Right ventricle myocardium inferior (tissue), 1 donor: ENCODE data around the gene SPRR2F. TPM values are rescaled to one million over a fixed set of nuclear protein-coding genes. Genes with fewer than 3 reads are reported as not detected.
"Not testable (repeated sequence)": the region's sequence is repeated elsewhere in the genome, so short reads cannot be mapped to it uniquely, and the experiment has no call there.

ENCODE experiments used
- ATAC-seq: fragments of 200-7000 bp; cut with Tn5 transposase; one replicate; pipeline ENCODE4 v1.9.1; 2020; ENCODE audit warnings: mild to moderate bottlenecking, moderate library complexity
- DNase-seq: peaks from one replicate; pipeline ENCODE4 v3.0.0; 2021; ENCODE audit errors: missing footprints
- intact Hi-C: fragments of 100-400 bp; cut with DNase I; formaldehyde crosslinking; loops from one replicate; pipeline ENCODE4 v1.11.0; 2022
- long read RNA-seq: library from polyadenylated mRNA; unstranded; transcript quantifications from one replicate; pipeline ENCODE4 v2.0.0, GENCODE V29; 2021
- total RNA-seq: library from RNA; stranded (reverse); fragmentation: NEBNext Ultra II Directional; extraction: Animal tissue kit (Norgen Biotek cat#: 25700); gene quantifications from one replicate; pipeline ENCODE4 v1.2.1, GENCODE V29; 2021
- donor health status: DM: no; HTN: yes; CAD: no; lungs with severe emphysema.

SPRR2F gene
- total RNA-seq: not detected
- long read RNA-seq: 0 reads

GRCh38 chr1:153113416-153113815 is at the start of gene SPRR2F:
Gene SPRR2F, minus strand, starts transcription at chr1:153113516. Its CDS starts 783 bp downstream, at chr1:153112733.
- intact Hi-C loops: no loop called here
- ATAC-seq (no peak), DNase-seq (no peak)

GRCh38 chr1:153155541-153155940 is 42.2 kb upstream of the SPRR2F start:
- intact Hi-C loops: no loop called here
- DNase-seq (no peak), ATAC-seq (no peak)

- intact Hi-C loops: no loop called here
- ATAC-seq: no peak
- no peak for DNase-seq
These were observed 39.2 kb upstream of the SPRR2F start for GRCh38 chr1:153152481-153152880.

GRCh38 chr1:153150846-153151245 is 37.5 kb upstream of the SPRR2F start, which contains the start of gene SPRR2G:
Gene SPRR2G, minus strand, starts transcription at chr1:153150890. Its CDS starts 780 bp downstream, at chr1:153150110.
- no peak for DNase-seq
- ATAC-seq: no peak
- intact Hi-C loops: no loop called here

GRCh38 chr1:153141377-153141776 is 28.1 kb upstream of the SPRR2F start:
- DNase-seq (no peak), ATAC-seq (no peak)
- intact Hi-C loops: no loop called here

GRCh38 chr1:153140484-153140883 is 27.2 kb upstream of the SPRR2F start:
- DNase-seq: peak; percentile 40
- no peak for ATAC-seq
- intact Hi-C loops: no loop called here

GRCh38 chr1:153133743-153134142 is 20.4 kb upstream of the SPRR2F start:
- ATAC-seq: no peak
- no peak for DNase-seq
- intact Hi-C loops: no loop called here

- ATAC-seq (no peak), DNase-seq (no peak)
- intact Hi-C loops: no loop called here
These were observed 20.0 kb upstream of the SPRR2F start for GRCh38 chr1:153133267-153133666.

GRCh38 chr1:153128688-153129087 is 15.4 kb upstream of the SPRR2F start:
- ATAC-seq, DNase-seq, intact Hi-C loops: not testable (repeated sequence)

- DNase-seq: no peak
- intact Hi-C loops: no loop called here
These were observed 14.0 kb upstream of the SPRR2F start for GRCh38 chr1:153127296-153127695.

GRCh38 chr1:153125536-153125935 is 12.2 kb upstream of the SPRR2F start:
- DNase-seq (no peak), ATAC-seq (no peak)
- intact Hi-C loops: no loop called here

More at GRCh38 chr1:153127296-153127695, 14.0 kb upstream of the SPRR2F start:
- ATAC-seq: no peak

- ATAC-seq, intact Hi-C loops, DNase-seq: not testable (repeated sequence)
These were observed 10.5 kb upstream of the SPRR2F start for GRCh38 chr1:153123793-153124192.

- ATAC-seq (no peak), DNase-seq (no peak)
- intact Hi-C loops: no loop called here
These were observed 9.6 kb upstream of the SPRR2F start for GRCh38 chr1:153122831-153123421.

GRCh38 chr1:153120945-153121344 is 7.6 kb upstream of the SPRR2F start:
- intact Hi-C loops: no loop called here
- ATAC-seq (no peak), DNase-seq (no peak)

- no peak for DNase-seq
These were observed 6.2 kb upstream of the SPRR2F start for GRCh38 chr1:153119491-153119971.

GRCh38 chr1:153115264-153115663 is 1.9 kb upstream of the SPRR2F start:
- DNase-seq, ATAC-seq, intact Hi-C loops: not testable (repeated sequence)

More at GRCh38 chr1:153119491-153119971, 6.2 kb upstream of the SPRR2F start:
- intact Hi-C loops: no loop called here
- ATAC-seq: no peak

- ATAC-seq, intact Hi-C loops, DNase-seq: not testable (repeated sequence)
These were observed 862 bp downstream of the SPRR2F start for GRCh38 chr1:153112454-153112853.

GRCh38 chr1:153100245-153100644 is 13.1 kb downstream of the SPRR2F start:
- DNase-seq (no peak), ATAC-seq (no peak)
- intact Hi-C loops: no loop called here

GRCh38 chr1:153099461-153100045 is 13.8 kb downstream of the SPRR2F start:
- ATAC-seq: no peak
- intact Hi-C loops: no loop called here
- no peak for DNase-seq

- ATAC-seq (no peak), DNase-seq (no peak)
- intact Hi-C loops: no loop called here
These were observed 17.6 kb downstream of the SPRR2F start for GRCh38 chr1:153095764-153096163.
